Endodermal cell (in vitro differentiated cells): ENCODE measurements around the gene SCLY. TPM values are rescaled to one million over a fixed set of nuclear protein-coding genes. Genes with fewer than 3 reads are reported as not detected.

Experiments used
- DNase-seq: peaks from one replicate; pipeline ENCODE4 v3.0.0-alpha.2; 2017
- H3K27ac ChIP-seq: 2 replicates; pipeline ENCODE4 v1.5.1; 2013; ENCODE audit warnings: mild to moderate bottlenecking, low read depth, low read length, moderate library complexity
- H3K27me3 ChIP-seq: 2 replicates; pipeline ENCODE4 v1.6.1; 2013; ENCODE audit warnings: mild to moderate bottlenecking, low read length, moderate library complexity; ENCODE audit not compliant: insufficient read depth, control insufficient read depth, poor library complexity, severe bottlenecking
- H3K36me3 ChIP-seq: 2 replicates; pipeline ENCODE4 v1.7.0; 2013; ENCODE audit warnings: mild to moderate bottlenecking, low read length, moderate library complexity; ENCODE audit not compliant: control insufficient read depth, insufficient read depth
- H3K4me1 ChIP-seq: one replicate; pipeline ENCODE4 v1.7.0; 2013; ENCODE audit warnings: low read length; ENCODE audit not compliant: control insufficient read depth, insufficient read depth
- H3K4me3 ChIP-seq: 2 replicates; pipeline ENCODE4 v1.5.1; 2013; ENCODE audit warnings: mild to moderate bottlenecking, low read length, moderate library complexity
- H3K9ac ChIP-seq: 2 replicates; pipeline ENCODE4 v1.6.1; 2013; ENCODE audit warnings: mild to moderate bottlenecking, low read length, moderate library complexity; ENCODE audit not compliant: poor library complexity, severe bottlenecking; ENCODE audit errors: extremely low read depth
- H3K9me3 ChIP-seq: 2 replicates; pipeline ENCODE4 v1.6.1; 2013; ENCODE audit warnings: mild to moderate bottlenecking, low read length, moderate library complexity; ENCODE audit not compliant: control insufficient read depth
- H3K27ac Mint-ChIP-seq: 2 replicates; pipeline ENCODE4 v1.8.0; 2020; ENCODE audit warnings: mixed read lengths
- H3K27me3 Mint-ChIP-seq: 2 replicates; pipeline ENCODE4 v1.8.0; 2021; ENCODE audit warnings: mild to moderate bottlenecking, mixed read lengths; ENCODE audit not compliant: insufficient read depth
- H3K36me3 Mint-ChIP-seq: 2 replicates; pipeline ENCODE4 v1.8.0; 2020; ENCODE audit warnings: low read depth, mixed read lengths
- H3K4me1 Mint-ChIP-seq: 2 replicates; pipeline ENCODE4 v1.8.0; 2020; ENCODE audit warnings: mixed read lengths
- H3K4me3 Mint-ChIP-seq: 2 replicates; pipeline ENCODE4 v1.8.0; 2020; ENCODE audit warnings: mild to moderate bottlenecking, moderate library complexity, mixed read lengths
- H3K9me3 Mint-ChIP-seq: 2 replicates; pipeline ENCODE4 v1.8.0; 2020; ENCODE audit warnings: mild to moderate bottlenecking, mixed read lengths
- CTCF ChIP-seq: fragments of 200-600 bp; sonication (generic); conservative IDR thresholded peaks from 2 replicates; pipeline ENCODE4 v1.5.0; 2021; ENCODE audit warnings: antibody characterized with exemption, mild to moderate bottlenecking
- WGBS, 2 experiments: methylation state at CpG; one replicate each; pipeline versions ENCODE4 v1.1.5 to v1.1.7; 2013; ENCODE audit warnings: missing lambda C conversion rate in 2 of 2, mixed read lengths in 1 of 2; ENCODE audit not compliant: insufficient coverage in 1 of 2, insufficient read length in 1 of 2; 5-methylcytosine and 5-hydroxymethylcytosine counted together
- total RNA-seq, 2 donors: library from RNA; stranded (reverse); fragmentation: NEBNext Ultra II Directional in 1 of 2; extraction: Animal tissue kit (Norgen Biotek cat#: 25700) in 1 of 2; gene quantifications; 2 replicates in 1 of 2; 3 replicates in 1 of 2; pipeline ENCODE4 v1.2.1, GENCODE V29; 2021

Gene SCLY
- total RNA-seq, 2 donors from 2014 or later, result 39.0 to 45.0 TPM

GRCh38 chr2:238083919-238084318 lies 23.1 kb downstream of the SCLY start:
- peaks cover 77% of the 10 kb centered on the region for H3K36me3 Mint-ChIP-seq
- Histone ChIP-seq H3K4me1 (no peaks in the 10 kb centered on the region), H3K9ac (no peak overlapping the region), H3K9me3 (no peaks in the 10 kb centered on the region), H3K36me3 (peaks cover 28% of the 10 kb centered on the region), H3K27me3 (no peaks in the 10 kb centered on the region), H3K4me3 (no peak overlapping the region), H3K27ac (no peak overlapping the region)
- no peak for DNase-seq
- TF ChIP-seq CTCF, result no peak
- no peaks in the 10 kb centered on the region for H3K4me1 Mint-ChIP-seq
- H3K27me3 Mint-ChIP-seq, result no peaks in the 10 kb centered on the region
- H3K27ac Mint-ChIP-seq, result no peak overlapping the region
- 75 to 78% methylated on average over 4 to 5 of the region's 5 CpGs for whole genome bisulfite sequencing, 2 experiments
- no peak overlapping the region for H3K4me3 Mint-ChIP-seq
- H3K9me3 Mint-ChIP-seq, result peaks cover 5% of the 10 kb centered on the region

- no peak for TF ChIP-seq CTCF
- WGBS, 2 experiments, result 94 to 99% methylated on average over 5 to 7 of the region's 7 CpGs
- Mint-ChIP-seq H3K36me3 (peaks cover 71% of the 10 kb centered on the region), H3K27me3 (no peaks in the 10 kb centered on the region), H3K4me3 (no peak overlapping the region), H3K27ac (no peak overlapping the region), H3K4me1 (no peaks in the 10 kb centered on the region), H3K9me3 (peaks cover 4% of the 10 kb centered on the region)
- no peaks in the 10 kb centered on the region for H3K9me3 ChIP-seq
- H3K36me3 ChIP-seq, result peaks cover 28% of the 10 kb centered on the region
- no peak overlapping the region for H3K27ac ChIP-seq
- no peak overlapping the region for H3K9ac ChIP-seq
- no peak overlapping the region for H3K4me3 ChIP-seq
- H3K27me3 ChIP-seq, result no peaks in the 10 kb centered on the region
- no peak for DNase-seq
- no peaks in the 10 kb centered on the region for H3K4me1 ChIP-seq
These were observed 24.0 kb downstream of the SCLY start for GRCh38 chr2:238084761-238085160.

GRCh38 chr2:238085899-238086298 lies 25.1 kb downstream of the SCLY start:
- H3K36me3 ChIP-seq, result peaks cover 28% of the 10 kb centered on the region
- H3K36me3 Mint-ChIP-seq, result peaks cover 60% of the 10 kb centered on the region

More at GRCh38 chr2:238085899-238086298, 25.1 kb downstream of the SCLY start:
- no peak for DNase-seq
- no peak for TF ChIP-seq CTCF
- Histone ChIP-seq H3K9me3 (no peaks in the 10 kb centered on the region), H3K9ac (no peak overlapping the region), H3K4me1 (no peaks in the 10 kb centered on the region), H3K27ac (no peak overlapping the region), H3K4me3 (no peak overlapping the region), H3K27me3 (no peaks in the 10 kb centered on the region)
- Mint-ChIP-seq H3K4me1 (no peaks in the 10 kb centered on the region), H3K27me3 (no peaks in the 10 kb centered on the region), H3K4me3 (no peak overlapping the region), H3K9me3 (no peaks in the 10 kb centered on the region), H3K27ac (no peak overlapping the region)
- 100% methylated on average over 2 to 3 of the region's 3 CpGs for WGBS, 2 experiments
